Measurements from ENCODE around the gene CYB561D2. TPM values are rescaled to one million over a fixed set of nuclear protein-coding genes. Genes with fewer than 3 reads are reported as not detected.
"Not testable (repeated sequence)": the region's sequence is repeated elsewhere in the genome, so short reads cannot be mapped to it uniquely, and the experiment has no call there.

Gene CYB561D2, protein sequence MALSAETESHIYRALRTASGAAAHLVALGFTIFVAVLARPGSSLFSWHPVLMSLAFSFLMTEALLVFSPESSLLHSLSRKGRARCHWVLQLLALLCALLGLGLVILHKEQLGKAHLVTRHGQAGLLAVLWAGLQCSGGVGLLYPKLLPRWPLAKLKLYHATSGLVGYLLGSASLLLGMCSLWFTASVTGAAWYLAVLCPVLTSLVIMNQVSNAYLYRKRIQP
- 10 to 100 TPM; 42.5 to 43.6 TPM for total RNA-seq

DNA sequence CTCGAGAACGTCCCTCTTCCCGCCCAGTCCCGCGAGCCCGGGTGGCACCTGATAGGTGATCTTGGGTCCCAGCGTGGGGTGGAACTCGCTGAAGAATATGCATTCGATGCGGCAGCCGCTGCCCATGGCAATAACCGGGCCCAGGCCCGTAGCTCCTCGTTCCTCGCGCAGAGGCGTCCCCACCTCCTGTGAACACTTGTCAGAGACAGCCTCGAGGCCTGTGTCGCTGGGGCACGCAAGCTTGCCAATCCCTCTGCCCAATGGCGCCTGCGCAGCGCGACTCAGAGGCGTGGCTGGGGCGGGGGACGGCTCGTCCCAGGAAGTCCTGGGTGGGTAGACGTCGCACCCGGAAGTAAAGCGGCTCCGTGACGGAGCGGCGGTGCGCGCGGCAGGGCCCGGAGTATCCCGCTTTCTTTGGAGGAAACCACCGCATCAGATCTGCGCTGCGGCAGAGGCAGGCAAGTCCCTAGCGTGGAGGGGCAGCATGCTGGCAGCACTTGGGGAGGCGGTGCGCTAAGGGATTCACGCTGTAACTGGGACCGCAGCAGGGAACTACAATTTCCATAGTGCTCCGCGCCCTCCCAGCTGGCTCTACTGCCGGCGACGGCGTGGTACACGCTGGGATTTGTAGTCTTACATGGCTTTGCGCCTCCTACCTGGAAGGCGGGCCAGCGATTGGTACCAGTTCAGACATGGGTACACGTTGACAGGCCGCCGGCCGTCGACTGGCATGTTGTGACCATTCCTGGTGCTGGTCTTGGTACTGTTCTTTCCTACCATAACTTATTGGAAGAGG, at the start of gene CYB561D2, which contains the start of gene NPRL2:
Gene CYB561D2 (plus strand): TSS at position 336 of the 796 bp plus-strand sequence. CDS start 572 bp downstream, outside the sequence.
Gene NPRL2 (minus strand): TSS at position 249 of the 796 bp plus-strand sequence. CDS start 123 bp downstream, at position 126.
- ATAC-seq = peak; percentile 92
- H3K4me1 Mint-ChIP-seq (ENCODE audit: low read depth) = peaks cover 68% of the 10 kb centered on the region
- peak within 1 kb of the TSS; percentile 99 for H3K27ac Mint-ChIP-seq
- DNase-seq = peak; percentile 99
- ChIA-PET CTCF (interaction anchor here (1.0 to 5.9 kb wide), 13 partner anchors 9 to 263 kb away, joined by 3 to 31 read pairs (median 5); partner anchors contain the start of genes GNAI2, RASSF1 and TMEM115), POLR2A (interaction anchor here (0.7 to 3.2 kb wide), 11 partner anchors 9 to 537 kb away, joined by 3 to 35 read pairs (median 5); partner anchors contain the start of genes CISH, HYAL3, MAPKAPK3 and NAA80)
- H3K27me3 Mint-ChIP-seq (ENCODE audit: low read depth) = no peaks in the 10 kb centered on the region
- no peaks in the 10 kb centered on the region for H3K9me3 Mint-ChIP-seq (ENCODE audit: insufficient read depth)
- H3K36me3 Mint-ChIP-seq (ENCODE audit: low read depth) = peaks cover 59% of the 10 kb centered on the region
- H3K4me3 Mint-ChIP-seq = peak within 1 kb of the TSS; percentile 96

DNA sequence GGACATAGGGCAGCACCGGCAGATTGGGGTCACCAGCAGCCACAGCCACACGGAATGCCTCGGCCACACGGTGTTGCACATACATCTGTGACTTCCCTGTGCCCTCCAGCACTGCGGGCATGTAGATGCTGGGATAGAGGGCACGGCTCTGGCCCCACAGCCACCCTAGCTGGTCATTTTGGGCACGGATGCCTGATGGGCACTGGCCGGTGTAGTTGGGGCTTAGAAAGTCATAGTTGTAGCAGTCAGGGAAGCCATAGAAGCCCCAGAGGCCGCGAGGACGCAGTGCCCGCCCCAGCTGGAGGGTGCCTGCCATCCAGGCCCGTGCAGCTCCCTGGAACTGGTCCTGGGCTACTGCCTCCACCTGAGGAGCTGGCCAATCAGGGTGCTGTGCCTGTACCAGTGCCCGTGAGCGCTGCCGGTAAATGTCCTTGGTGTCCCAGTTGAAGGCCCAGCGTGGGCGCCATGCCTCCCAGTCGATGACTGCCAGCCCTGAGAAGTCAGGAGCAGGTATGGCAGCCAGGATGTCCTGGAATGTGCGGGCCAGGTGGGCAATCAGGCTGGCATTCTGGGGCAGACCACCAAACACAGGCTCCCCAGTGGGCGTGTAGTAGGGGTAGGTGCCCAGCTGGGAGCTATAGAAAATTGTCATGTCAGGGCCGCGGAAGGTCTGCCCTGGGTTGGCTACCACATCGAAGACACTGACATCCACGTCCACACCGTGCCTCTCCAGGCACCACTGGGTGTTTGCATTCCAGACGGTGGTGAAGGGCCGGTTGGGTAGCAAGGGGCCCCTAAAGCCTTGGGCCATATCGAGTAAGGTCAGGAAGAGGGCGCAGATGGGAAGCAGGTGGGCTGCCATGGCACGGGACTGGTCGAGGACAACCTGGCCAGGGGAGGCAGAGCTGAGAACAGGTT, 48.3 kb upstream of the CYB561D2 start:
- Mint-ChIP-seq H3K4me3 (no peak overlapping the region), H3K36me3 (ENCODE audit: low read depth) (no peaks in the 10 kb centered on the region), H3K4me1 (ENCODE audit: low read depth) (peaks cover 23% of the 10 kb centered on the region), H3K27ac (no peak overlapping the region), H3K27me3 (ENCODE audit: low read depth) (no peaks in the 10 kb centered on the region), H3K9me3 (ENCODE audit: insufficient read depth) (no peaks in the 10 kb centered on the region)
- DNase-seq = no peak
- ChIA-PET POLR2A (interaction anchor here (1.3 kb wide), 1 partner anchor 34 kb away, joined by 3 read pairs; no protein-coding TSS in a partner anchor), CTCF (interaction anchor here (10.1 kb wide), 1 partner anchor 19 kb away, joined by 113 read pairs; the partner anchor contains the start of gene HYAL2)
- ATAC-seq = no peak

DNA sequence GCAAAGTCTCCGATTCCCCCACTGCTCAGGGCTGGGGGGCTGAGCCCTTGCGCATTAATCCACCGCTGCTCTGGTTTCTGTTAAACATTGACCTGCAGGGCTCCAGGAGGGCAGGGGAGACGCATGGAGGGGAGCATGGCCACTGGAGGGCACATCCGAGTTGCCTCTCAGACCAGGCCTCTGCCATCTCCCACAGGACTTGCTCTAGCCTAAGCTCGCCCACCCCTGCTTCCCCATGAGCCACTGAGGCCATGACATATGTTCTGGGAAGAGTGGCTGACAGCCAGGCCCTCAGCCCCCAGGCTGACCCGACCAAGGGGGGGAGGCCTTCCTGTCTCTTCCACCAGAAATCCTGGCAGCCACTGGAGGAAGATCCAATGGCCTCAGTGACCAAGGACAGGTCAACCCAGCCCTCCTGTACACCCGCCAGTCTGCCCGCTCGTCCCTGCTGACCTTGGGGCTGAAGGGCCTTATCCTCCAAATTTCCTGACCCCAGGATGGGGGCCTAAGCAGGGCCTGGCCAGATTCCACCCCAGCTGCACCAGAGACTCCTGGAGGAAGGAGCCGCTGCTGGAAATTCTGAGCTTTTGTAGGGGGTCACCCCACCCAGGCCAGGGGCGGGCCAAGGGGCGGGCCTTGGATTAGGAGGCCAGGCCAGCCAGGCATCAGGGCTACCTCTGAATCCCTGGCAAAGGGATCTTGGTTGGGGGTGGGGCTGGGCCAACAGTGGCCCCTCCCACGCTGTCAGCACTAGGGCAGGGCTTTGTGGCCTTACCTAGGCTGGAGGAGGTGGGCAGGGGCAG, 47.4 kb upstream of the CYB561D2 start, which contains the start of gene HYAL1:
Gene HYAL1 (minus strand): TSS at position 562 of the 803 bp plus-strand sequence. CDS start 618 bp downstream, outside the sequence.
- Mint-ChIP-seq H3K27me3 (ENCODE audit: low read depth) (no peaks in the 10 kb centered on the region), H3K27ac (no peak within 1 kb of the TSS), H3K4me3 (no peak within 1 kb of the TSS), H3K36me3 (ENCODE audit: low read depth) (no peaks in the 10 kb centered on the region), H3K9me3 (ENCODE audit: insufficient read depth) (no peaks in the 10 kb centered on the region), H3K4me1 (ENCODE audit: low read depth) (peaks cover 15% of the 10 kb centered on the region)
- POLR2A ChIA-PET = interaction anchor here (1.3 kb wide), 1 partner anchor 33 kb away, joined by 3 read pairs; no protein-coding TSS in a partner anchor
- no peak for ATAC-seq
- CTCF ChIA-PET = interaction anchor here (10.1 kb wide), 1 partner anchor 18 kb away, joined by 113 read pairs; the partner anchor contains the start of gene HYAL2
- DNase-seq = peak; percentile 21

DNA sequence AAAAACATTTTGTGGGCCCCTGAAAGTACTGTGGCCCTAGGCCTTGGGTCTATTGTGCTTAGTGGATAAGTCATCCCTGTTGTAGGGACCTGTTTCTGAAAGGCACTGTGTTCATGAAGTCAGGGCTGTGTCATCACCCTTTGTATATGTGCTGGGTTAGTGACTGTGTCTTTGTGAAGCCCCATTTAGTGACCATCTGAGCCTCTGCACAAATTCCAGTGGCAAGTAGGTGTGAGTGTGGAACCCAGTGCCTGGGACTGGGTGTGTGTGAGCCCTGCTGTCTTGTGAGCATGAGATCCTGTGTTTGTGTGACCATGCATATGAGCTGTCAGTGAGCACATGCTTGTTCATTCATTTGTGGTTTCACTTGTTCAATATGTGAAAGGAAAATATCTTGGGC, 46.1 kb upstream of the CYB561D2 start:
- Mint-ChIP-seq H3K4me1 (ENCODE audit: low read depth) (peaks cover 13% of the 10 kb centered on the region), H3K27ac (no peak overlapping the region), H3K9me3 (ENCODE audit: insufficient read depth) (no peaks in the 10 kb centered on the region), H3K36me3 (ENCODE audit: low read depth) (peaks cover 2% of the 10 kb centered on the region), H3K27me3 (ENCODE audit: low read depth) (no peaks in the 10 kb centered on the region), H3K4me3 (no peak overlapping the region)
- ChIA-PET POLR2A (no interaction called here), CTCF (interaction anchor here (2.0 to 10.1 kb wide), 2 partner anchors 17 to 58 kb away, joined by 5 to 113 read pairs; partner anchors contain the start of gene HYAL2)
- no peak for DNase-seq
- ATAC-seq = no peak

DNA sequence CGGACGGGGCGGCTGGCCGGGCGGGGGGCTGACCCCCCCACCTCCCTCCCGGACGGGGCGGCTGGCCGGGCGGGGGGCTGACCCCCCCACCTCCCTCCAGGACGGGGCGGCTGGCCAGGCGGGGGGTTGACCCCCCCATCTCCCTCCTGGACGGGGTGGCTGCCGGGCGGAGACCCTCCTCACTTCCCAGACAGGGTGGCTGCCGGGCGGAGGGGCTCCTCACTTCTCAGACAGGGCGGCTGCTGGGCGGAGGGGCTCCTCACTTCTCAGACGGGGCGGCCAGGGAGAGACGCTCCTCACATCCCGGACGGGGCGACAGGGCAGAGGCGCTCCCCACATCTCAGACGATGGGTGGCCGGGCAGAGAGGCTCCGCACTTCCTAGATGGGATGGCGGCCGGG, 38.6 kb upstream of the CYB561D2 start:
- POLR2A ChIA-PET; H3K4me3 Mint-ChIP-seq; ATAC-seq; DNase-seq; H3K36me3 Mint-ChIP-seq (ENCODE audit: low read depth); CTCF ChIA-PET; H3K27ac Mint-ChIP-seq; H3K9me3 Mint-ChIP-seq (ENCODE audit: insufficient read depth); H3K27me3 Mint-ChIP-seq (ENCODE audit: low read depth): not testable (repeated sequence)
- peaks cover 16% of the 10 kb centered on the region for H3K4me1 Mint-ChIP-seq (ENCODE audit: low read depth)

DNA sequence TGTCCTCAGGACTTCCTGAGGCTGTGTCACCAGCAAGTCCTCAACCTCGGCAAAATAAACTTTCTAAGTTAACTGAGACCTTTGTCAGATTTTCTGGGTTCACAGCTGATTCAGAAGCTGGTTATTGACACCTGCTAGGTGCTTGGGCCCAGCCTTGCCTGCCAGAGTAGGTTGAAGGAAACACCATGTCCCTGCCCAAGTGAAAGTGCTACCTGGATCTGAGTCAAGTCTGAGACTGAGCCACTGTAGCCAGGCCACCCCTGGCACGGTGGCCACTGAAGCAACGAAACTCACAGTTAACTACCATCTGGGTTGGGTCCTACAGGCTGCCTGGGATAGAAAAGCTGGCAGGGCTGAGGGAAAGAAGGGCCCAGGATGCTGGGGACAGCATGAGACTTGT, 36.3 kb upstream of the CYB561D2 start:
- DNase-seq (no peak), ATAC-seq (no peak)
- Mint-ChIP-seq H3K9me3 (ENCODE audit: insufficient read depth) (no peaks in the 10 kb centered on the region), H3K4me3 (no peak overlapping the region), H3K27ac (no peak overlapping the region), H3K27me3 (ENCODE audit: low read depth) (no peaks in the 10 kb centered on the region), H3K4me1 (ENCODE audit: low read depth) (peaks cover 24% of the 10 kb centered on the region), H3K36me3 (ENCODE audit: low read depth) (peaks cover 7% of the 10 kb centered on the region)
- POLR2A ChIA-PET = interaction anchor here (1.8 kb wide), 1 partner anchor 16 kb away, joined by 4 read pairs; no protein-coding TSS in a partner anchor
- CTCF ChIA-PET = interaction anchor here (2.0 kb wide), 1 partner anchor 10 kb away, joined by 7 read pairs; no protein-coding TSS in a partner anchor

DNA sequence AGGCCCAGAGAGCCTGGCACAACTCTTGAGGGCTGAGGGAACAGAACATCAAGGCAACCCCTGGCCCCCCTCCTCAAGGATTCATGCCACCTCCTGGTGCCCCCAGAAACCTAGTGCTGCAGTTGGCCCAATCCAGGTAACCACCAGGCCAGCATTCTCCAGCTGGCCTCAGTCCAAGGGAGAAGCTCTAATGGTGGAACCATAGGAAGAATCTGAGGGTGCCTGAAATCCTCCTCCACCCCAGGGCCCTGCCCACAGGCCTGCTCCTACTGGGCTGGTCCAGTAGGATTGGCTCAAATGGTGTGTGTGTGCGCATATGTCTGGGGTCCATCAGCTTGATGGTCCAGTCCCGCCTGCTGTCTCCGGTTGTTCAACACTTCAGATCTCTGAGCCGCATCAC, 35.8 kb upstream of the CYB561D2 start:
- H3K4me1 Mint-ChIP-seq (ENCODE audit: low read depth) = peaks cover 24% of the 10 kb centered on the region
- CTCF ChIA-PET = interaction anchor here (1.1 to 2.0 kb wide), 4 partner anchors 9 to 120 kb away, joined by 3 to 9 read pairs (median 6); partner anchors contain the start of genes HYAL3 and NAA80
- H3K9me3 Mint-ChIP-seq (ENCODE audit: insufficient read depth) = no peaks in the 10 kb centered on the region
- H3K27me3 Mint-ChIP-seq (ENCODE audit: low read depth) = no peaks in the 10 kb centered on the region
- POLR2A ChIA-PET = interaction anchor here (0.9 to 1.8 kb wide), 2 partner anchors 17 to 23 kb away, joined by 3 to 4 read pairs; no protein-coding TSS in a partner anchor
- H3K27ac Mint-ChIP-seq = no peak overlapping the region
- H3K36me3 Mint-ChIP-seq (ENCODE audit: low read depth) = peaks cover 9% of the 10 kb centered on the region
- DNase-seq (no peak), ATAC-seq (no peak)
- H3K4me3 Mint-ChIP-seq = no peak overlapping the region

DNA sequence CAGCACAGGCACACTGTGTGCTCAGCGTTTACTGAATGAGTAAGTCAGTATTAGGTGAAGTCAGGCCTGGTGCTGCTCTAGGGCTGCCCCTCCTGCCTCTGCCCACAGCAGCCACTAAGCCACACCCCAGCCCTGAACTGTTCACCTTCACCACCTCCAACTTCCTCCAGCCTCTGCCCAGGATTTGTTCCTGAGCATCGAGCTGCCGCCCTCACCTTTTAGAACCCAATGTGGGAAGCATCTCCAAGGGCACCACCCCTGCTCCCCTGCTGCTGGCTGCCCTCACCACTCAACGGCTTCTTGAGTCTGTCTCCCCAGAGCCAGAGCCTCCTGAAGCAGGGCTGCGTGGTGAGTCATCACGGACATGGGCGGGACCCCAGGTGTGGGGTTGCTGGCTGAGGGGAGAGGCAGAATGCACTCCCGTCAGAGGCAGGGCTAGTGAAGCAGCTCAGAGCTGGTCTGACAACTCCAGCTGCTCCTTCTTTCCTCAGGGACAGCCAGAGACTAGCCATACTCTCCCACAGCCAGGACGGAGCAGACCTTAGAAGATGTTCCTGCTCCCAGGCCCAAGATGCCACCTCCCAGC, 33.9 kb upstream of the CYB561D2 start:
- Mint-ChIP-seq H3K4me1 (ENCODE audit: low read depth) (peaks cover 33% of the 10 kb centered on the region), H3K27me3 (ENCODE audit: low read depth) (no peaks in the 10 kb centered on the region), H3K36me3 (ENCODE audit: low read depth) (peaks cover 8% of the 10 kb centered on the region), H3K9me3 (ENCODE audit: insufficient read depth) (no peaks in the 10 kb centered on the region), H3K4me3 (peak overlapping the region; percentile 59), H3K27ac (peak overlapping the region; percentile 88)
- DNase-seq (peak; percentile 80), ATAC-seq (peak; percentile 63)
- POLR2A ChIA-PET = interaction anchor here (1.0 to 3.3 kb wide), 3 partner anchors 11 to 21 kb away, joined by 4 to 13 read pairs (median 12); partner anchors contain the start of genes HYAL3, NAA80 and TUSC2
- CTCF ChIA-PET = interaction anchor here (1.4 kb wide), 1 partner anchor 28 kb away, joined by 3 read pairs; no protein-coding TSS in a partner anchor

DNA sequence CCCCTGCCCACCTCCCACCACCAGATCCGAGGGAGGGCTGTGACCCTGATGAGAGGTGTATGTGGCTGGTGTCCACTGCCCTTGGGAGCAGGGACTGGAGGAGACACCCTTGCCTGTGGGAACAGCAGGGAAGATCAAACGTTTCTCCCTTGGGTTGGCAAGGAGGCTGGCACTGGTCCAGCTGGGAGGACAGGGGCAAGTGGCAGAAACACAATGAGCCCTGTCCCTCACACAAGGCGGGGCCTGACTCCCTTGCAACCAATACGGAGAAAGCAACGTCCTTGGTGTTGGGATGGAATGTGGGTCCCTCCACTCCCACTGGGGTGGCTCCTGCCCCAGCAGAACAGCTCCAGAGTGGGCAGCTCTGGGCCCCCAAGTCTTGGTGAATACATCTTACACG, 33.4 kb upstream of the CYB561D2 start:
- H3K36me3 Mint-ChIP-seq (ENCODE audit: low read depth) = peaks cover 8% of the 10 kb centered on the region
- peak overlapping the region; percentile 59 for H3K4me3 Mint-ChIP-seq
- ATAC-seq (no peak), DNase-seq (no peak)
- peaks cover 35% of the 10 kb centered on the region for H3K4me1 Mint-ChIP-seq (ENCODE audit: low read depth)
- peak overlapping the region; percentile 88 for H3K27ac Mint-ChIP-seq
- ChIA-PET POLR2A (interaction anchor here (1.0 to 3.3 kb wide), 3 partner anchors 11 to 20 kb away, joined by 4 to 13 read pairs (median 12); partner anchors contain the start of genes HYAL3, NAA80 and TUSC2), CTCF (interaction anchor here (1.4 kb wide), 1 partner anchor 28 kb away, joined by 3 read pairs; no protein-coding TSS in a partner anchor)
- no peaks in the 10 kb centered on the region for H3K27me3 Mint-ChIP-seq (ENCODE audit: low read depth)
- H3K9me3 Mint-ChIP-seq (ENCODE audit: insufficient read depth) = no peaks in the 10 kb centered on the region

All from activated CD8-positive, alpha-beta T cell treated with anti-CD3 and anti-CD28 coated beads, Interleukin-2, amount 10 ng/mL, durations not matched to agents 7 days and 5 days (primary cell).